Spinal cord (tissue), 10 donors: ENCODE results near the gene SPRR1A. TPM values are rescaled to one million over a fixed set of nuclear protein-coding genes. Genes with fewer than 3 reads are reported as not detected.

Experiments used
- DNase-seq, 6 donors: peaks; one replicate each; pipeline versions ENCODE4 v3.0.0 to v3.0.0-alpha.2; 2013 to 2015; ENCODE audit warnings: low spot score in 6 of 6, low read depth in 4 of 6
- H3K27ac ChIP-seq: one replicate; pipeline ENCODE4 v1.5.1; 2013; ENCODE audit warnings: low read depth, low read length, control low read depth
- H3K27me3 ChIP-seq: one replicate; pipeline ENCODE4 v1.6.1; 2013; ENCODE audit warnings: low read length; ENCODE audit not compliant: control insufficient read depth, insufficient read depth
- H3K36me3 ChIP-seq: one replicate; pipeline ENCODE4 v1.6.1; 2013; ENCODE audit warnings: low read length; ENCODE audit not compliant: control insufficient read depth, insufficient read depth
- H3K4me1 ChIP-seq: one replicate; pipeline ENCODE4 v1.6.1; 2013; ENCODE audit warnings: low read length; ENCODE audit not compliant: control insufficient read depth, insufficient read depth
- H3K4me3 ChIP-seq: one replicate; pipeline ENCODE4 v1.5.1; 2013; ENCODE audit warnings: low read depth, low read length, control low read depth
- H3K9me3 ChIP-seq: one replicate; pipeline ENCODE4 v1.6.1; 2013; ENCODE audit warnings: low read length; ENCODE audit not compliant: control insufficient read depth, insufficient read depth
- WGBS: methylation state at CpG from one replicate; pipeline ENCODE4 v1.1.5; 2013; ENCODE audit warnings: missing lambda C conversion rate; ENCODE audit not compliant: insufficient coverage; 5-methylcytosine and 5-hydroxymethylcytosine counted together
- long read RNA-seq, 4 donors: transcript quantifications; one replicate each; lab custom pipeline, GENCODE V29; 2026
- polyA plus RNA-seq, 2 donors: library from polyadenylated mRNA; unstranded; fragments of 120-200 nt; gene quantifications; one replicate each; pipeline ENCODE4 v1.2.1, GENCODE V29; 2013; ENCODE audit not compliant: insufficient read length in 2 of 2
- total RNA-seq, 2 donors: library from RNA; depleted of rRNA in 1 of 2; stranded (reverse); fragments of 120-200 nt in 1 of 2; fragments of >200 nt in 1 of 2; gene quantifications; one replicate each; pipeline versions ENCODE4 v1.2.3 to v1.2.4, GENCODE V29; 2013 to 2014
- donor health status: healthy.

SPRR1A gene
- not detected for total RNA-seq
- polyA plus RNA-seq, result not detected
- long read RNA-seq, donor 1, result 0 reads
- long read RNA-seq, donor 2, result 0 reads
- long read RNA-seq, donor 3, result 0 reads
- long read RNA-seq, donor 4, result 0 reads

- no peaks in the 10 kb centered on the region for H3K9me3 ChIP-seq
- WGBS, result no CpG with 5 or more reads among the region's 3 CpGs
- H3K36me3 ChIP-seq, result no peaks in the 10 kb centered on the region
- H3K27me3 ChIP-seq, result no peaks in the 10 kb centered on the region
- no peak within 1 kb of the TSS for H3K4me3 ChIP-seq
- H3K4me1 ChIP-seq, result no peaks in the 10 kb centered on the region
- DNase-seq, result no peak
- no peak within 1 kb of the TSS for H3K27ac ChIP-seq
Measured at GRCh38 chr1:152983743-152984142, at the start of gene SPRR1A. Gene SPRR1A (plus strand): TSS chr1:152984081. CDS start chr1:152985231, 1,150 bp downstream.

- WGBS, result no CpG with 5 or more reads among the region's 1 CpG
- H3K4me1 ChIP-seq, result no peaks in the 10 kb centered on the region
- DNase-seq, result no peak
Measured at GRCh38 chr1:152940614-152941013, 43.3 kb upstream of the SPRR1A start.

DNA sequence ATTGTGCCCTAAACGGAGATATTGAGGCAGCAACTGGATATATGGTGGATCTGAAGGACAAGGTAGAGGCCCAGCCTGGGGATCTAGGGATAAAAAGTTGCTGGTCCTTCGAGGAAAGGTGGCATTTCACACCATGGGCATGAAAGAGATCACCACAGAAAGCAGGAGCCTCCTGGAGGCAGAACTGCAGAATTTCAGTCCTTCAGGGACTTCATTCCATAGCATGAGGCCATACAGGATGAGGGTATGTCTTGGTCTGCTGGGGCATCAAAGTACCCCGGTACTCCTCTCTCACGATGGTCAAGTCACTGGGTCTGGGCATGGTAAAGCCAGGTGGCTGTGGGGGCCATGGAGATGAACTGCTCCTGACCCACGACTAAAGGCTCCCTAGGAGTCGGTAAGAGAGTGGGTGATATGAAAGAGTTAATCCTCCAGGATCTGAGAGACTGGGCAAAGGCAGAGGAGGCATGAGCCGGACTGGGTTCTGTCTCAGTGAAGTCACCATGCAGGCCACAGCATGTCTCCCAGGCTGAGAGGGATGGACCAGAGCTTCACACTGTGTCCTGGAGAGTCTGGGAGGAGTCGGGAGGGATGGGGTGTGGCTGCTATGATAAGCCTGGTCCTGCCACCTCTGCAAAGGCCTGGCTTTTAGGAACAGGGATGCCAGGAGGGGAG is 42.7 kb upstream of the SPRR1A start:
- no peak overlapping the region for H3K27ac ChIP-seq
- H3K4me1 ChIP-seq, result no peaks in the 10 kb centered on the region
- 83% methylated on average over 8 of the region's 8 CpGs for WGBS
- H3K4me3 ChIP-seq, result no peak overlapping the region
- H3K36me3 ChIP-seq, result no peaks in the 10 kb centered on the region
- no peak for DNase-seq
- H3K9me3 ChIP-seq, result no peaks in the 10 kb centered on the region
- H3K27me3 ChIP-seq, result no peaks in the 10 kb centered on the region

More at GRCh38 chr1:152940614-152941013, 43.3 kb upstream of the SPRR1A start:
- Histone ChIP-seq H3K9me3 (no peaks in the 10 kb centered on the region), H3K27me3 (no peaks in the 10 kb centered on the region), H3K36me3 (no peaks in the 10 kb centered on the region), H3K4me3 (no peak overlapping the region), H3K27ac (no peak overlapping the region)

DNA sequence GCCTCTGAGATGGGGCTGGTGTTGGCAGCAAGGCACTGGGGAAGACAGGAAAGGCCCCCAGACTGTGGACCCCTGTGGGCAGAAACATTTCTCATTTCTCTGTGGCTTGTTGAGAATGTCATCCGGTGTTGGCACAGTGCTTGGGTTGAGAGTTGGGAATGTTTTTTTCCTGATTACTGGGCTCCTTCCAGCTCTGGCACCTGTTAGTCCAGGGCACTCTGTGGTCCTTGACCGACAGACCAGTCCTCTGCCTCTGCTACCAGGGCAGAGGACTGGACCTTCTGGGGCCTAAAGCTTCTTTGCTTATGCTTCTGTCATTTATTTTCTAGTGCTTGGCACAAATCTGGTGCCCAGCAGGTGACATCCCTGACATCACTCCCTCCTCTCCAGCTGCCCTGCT is 41.7 kb upstream of the SPRR1A start:
- no peak for DNase-seq
- 64% methylated on average over 2 of the region's 2 CpGs for WGBS
- no peaks in the 10 kb centered on the region for H3K9me3 ChIP-seq
- no peaks in the 10 kb centered on the region for H3K36me3 ChIP-seq
- H3K4me1 ChIP-seq, result no peaks in the 10 kb centered on the region
- H3K4me3 ChIP-seq, result no peak overlapping the region
- H3K27ac ChIP-seq, result no peak overlapping the region
- H3K27me3 ChIP-seq, result no peaks in the 10 kb centered on the region

DNA sequence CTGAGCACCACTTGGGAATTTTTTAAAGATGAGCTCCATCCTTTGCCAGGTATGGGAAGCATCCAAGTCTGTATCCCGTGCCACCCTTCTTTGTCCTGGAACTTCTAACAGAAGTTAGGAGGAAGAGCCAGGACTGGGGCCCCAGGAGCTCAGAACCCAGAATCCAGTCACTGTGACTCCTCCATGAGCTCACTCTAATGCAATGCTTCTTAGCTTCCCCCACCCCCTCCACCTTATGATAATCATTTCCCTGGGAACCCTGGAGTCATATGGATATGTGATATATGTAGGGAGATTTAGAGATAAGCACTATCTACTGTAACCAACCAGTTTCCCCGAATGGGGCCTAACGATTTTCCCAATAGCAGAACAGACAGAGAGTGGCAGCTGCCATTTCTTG is 37.6 kb upstream of the SPRR1A start:
- WGBS, result 63% methylated on average over 1 of the region's 3 CpGs

GRCh38 chr1:152946651-152947256 is 37.1 kb upstream of the SPRR1A start, which contains the start of gene SPRR5:
Gene SPRR5 (plus strand): TSS chr1:152947206. CDS start chr1:152948555, 1,349 bp downstream.
- no peak for DNase-seq
- Histone ChIP-seq H3K27ac (no peak within 1 kb of the TSS), H3K4me3 (no peak within 1 kb of the TSS), H3K4me1 (no peaks in the 10 kb centered on the region), H3K9me3 (no peaks in the 10 kb centered on the region), H3K27me3 (no peaks in the 10 kb centered on the region), H3K36me3 (no peaks in the 10 kb centered on the region)
- 91% methylated on average over 2 of the region's 4 CpGs for WGBS

More for the DNA sequence above, 37.6 kb upstream of the SPRR1A start:
- no peak overlapping the region for H3K4me3 ChIP-seq
- H3K9me3 ChIP-seq, result no peaks in the 10 kb centered on the region
- H3K4me1 ChIP-seq, result no peaks in the 10 kb centered on the region
- no peak for DNase-seq
- H3K27me3 ChIP-seq, result no peaks in the 10 kb centered on the region
- no peak overlapping the region for H3K27ac ChIP-seq
- H3K36me3 ChIP-seq, result no peaks in the 10 kb centered on the region

DNA sequence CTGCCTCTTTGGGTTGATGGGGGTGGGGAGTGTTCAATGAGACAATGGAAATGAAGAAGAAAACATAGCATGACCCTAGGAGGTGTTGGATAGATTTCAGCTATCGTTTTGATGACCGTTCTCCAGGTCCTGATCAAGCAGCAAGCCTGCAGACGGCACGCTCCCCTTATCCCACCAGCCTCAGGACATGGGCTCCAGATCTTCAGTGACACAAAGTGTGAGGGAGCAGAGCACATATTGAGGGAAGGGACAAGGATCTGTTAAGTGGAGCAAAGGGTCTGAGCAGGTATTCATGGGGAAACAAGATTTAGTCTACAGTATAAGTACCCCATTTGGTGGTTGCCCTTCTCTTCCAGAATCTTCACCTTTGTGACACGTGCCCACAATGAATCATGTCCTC is 32.2 kb upstream of the SPRR1A start:
- no CpG with 5 or more reads among the region's 5 CpGs for WGBS
- Histone ChIP-seq H3K9me3 (no peaks in the 10 kb centered on the region), H3K4me3 (no peak overlapping the region), H3K27me3 (no peaks in the 10 kb centered on the region), H3K27ac (no peak overlapping the region), H3K4me1 (no peaks in the 10 kb centered on the region), H3K36me3 (no peaks in the 10 kb centered on the region)
- no peak for DNase-seq

- DNase-seq, result no peak
Measured at GRCh38 chr1:152953761-152954160, 30.1 kb upstream of the SPRR1A start.

GRCh38 chr1:152954436-152954835 is 29.4 kb upstream of the SPRR1A start:
- Histone ChIP-seq H3K4me1 (no peaks in the 10 kb centered on the region), H3K4me3 (no peak overlapping the region), H3K27me3 (no peaks in the 10 kb centered on the region), H3K27ac (no peak overlapping the region), H3K36me3 (no peaks in the 10 kb centered on the region), H3K9me3 (no peaks in the 10 kb centered on the region)
- DNase-seq, result no peak
- WGBS, result 93% methylated on average over 3 of the region's 6 CpGs

More at GRCh38 chr1:152953761-152954160, 30.1 kb upstream of the SPRR1A start:
- Histone ChIP-seq H3K27me3 (no peaks in the 10 kb centered on the region), H3K27ac (no peak overlapping the region), H3K9me3 (no peaks in the 10 kb centered on the region), H3K4me3 (no peak overlapping the region), H3K4me1 (no peaks in the 10 kb centered on the region), H3K36me3 (no peaks in the 10 kb centered on the region)
- WGBS, result 81% methylated on average over 3 of the region's 7 CpGs

DNA sequence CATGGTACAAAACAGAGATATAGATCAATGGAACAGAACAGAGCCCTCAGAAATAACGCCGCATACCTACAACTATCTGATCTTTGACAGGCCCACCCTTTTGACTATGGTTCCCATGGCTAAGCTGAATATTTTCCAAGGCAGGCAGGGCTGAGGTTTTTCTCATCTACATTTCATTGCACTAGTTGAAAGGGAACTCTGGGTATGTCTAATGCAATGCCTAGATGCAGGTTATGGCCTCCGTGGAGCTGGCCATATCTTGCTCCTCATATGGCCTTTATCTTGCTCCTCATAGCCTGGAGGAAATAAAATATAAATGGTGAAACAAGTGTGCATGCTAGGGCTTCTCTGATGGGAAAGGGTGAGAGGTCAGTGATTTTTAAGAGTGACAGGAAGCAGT is 26.3 kb upstream of the SPRR1A start:
- Histone ChIP-seq H3K36me3 (no peaks in the 10 kb centered on the region), H3K27ac (no peak overlapping the region), H3K4me3 (no peak overlapping the region), H3K4me1 (no peaks in the 10 kb centered on the region), H3K9me3 (no peaks in the 10 kb centered on the region), H3K27me3 (no peaks in the 10 kb centered on the region)
- no peak for DNase-seq
- 100% methylated on average over 2 of the region's 3 CpGs for WGBS
